HG03575 (cell line): Measurements from ENCODE around the gene FOXB2.
"Not testable (repeated sequence)": the region's sequence is repeated elsewhere in the genome, so short reads cannot be mapped to it uniquely, and the experiment has no call there.

Experiments
- ATAC-seq: cut with Tn5 transposase; IDR thresholded peaks from one replicate; pipeline ENCODE4 v1.9.1; 2021; ENCODE audit not compliant: unreplicated experiment, insufficient number of reproducible peaks, low FRiP score; ENCODE audit errors: extremely low read depth

FOXB2 gene

GRCh38 chr9:77019236-77019925 lies at the start of gene FOXB2:
Gene FOXB2 (plus strand): TSS chr9:77019655. CDS start chr9:77019655, 0 bp downstream.
- ATAC-seq: no peak

DNA sequence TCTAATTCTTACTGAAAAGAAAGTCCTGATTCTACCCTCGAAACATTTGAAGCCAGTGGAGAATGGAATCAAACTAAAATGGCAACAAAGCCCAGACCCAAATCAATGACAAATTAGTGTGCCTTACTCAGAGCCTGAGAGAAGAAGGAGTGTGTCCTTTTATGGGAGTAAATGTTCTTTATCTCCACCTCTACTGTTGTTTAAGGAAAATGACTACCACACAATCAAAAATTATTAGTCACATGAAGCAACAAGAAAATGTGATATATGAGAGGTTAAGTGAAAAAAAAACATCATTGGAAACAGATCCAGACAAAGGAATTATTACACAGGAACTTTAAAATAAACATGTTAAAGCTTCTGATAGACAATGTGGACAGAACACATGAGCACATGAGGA lies 49.7 kb upstream of the FOXB2 start:
- no peak for ATAC-seq

DNA sequence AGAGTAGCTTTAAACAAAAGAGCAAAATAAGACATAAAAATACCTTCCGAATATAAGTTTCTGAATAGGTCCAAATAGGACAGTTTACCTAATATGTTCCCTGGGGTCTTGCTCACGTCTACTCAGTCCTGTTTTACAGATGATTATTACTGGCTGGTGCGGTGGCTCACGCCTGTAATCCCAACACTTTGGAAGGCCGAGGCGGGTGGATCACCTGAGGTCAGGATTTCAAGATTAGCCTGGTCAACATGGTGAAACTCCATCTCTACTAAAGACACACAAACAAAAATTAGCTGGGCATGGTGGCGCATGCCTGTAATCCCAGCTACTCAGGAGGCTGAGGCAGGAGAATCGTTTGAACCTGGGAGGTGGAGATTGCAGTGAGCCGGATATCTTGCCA lies 40.6 kb upstream of the FOXB2 start:
- ATAC-seq: not testable (repeated sequence)

GRCh38 chr9:76980566-76980965 lies 38.9 kb upstream of the FOXB2 start:
- ATAC-seq: no peak

DNA sequence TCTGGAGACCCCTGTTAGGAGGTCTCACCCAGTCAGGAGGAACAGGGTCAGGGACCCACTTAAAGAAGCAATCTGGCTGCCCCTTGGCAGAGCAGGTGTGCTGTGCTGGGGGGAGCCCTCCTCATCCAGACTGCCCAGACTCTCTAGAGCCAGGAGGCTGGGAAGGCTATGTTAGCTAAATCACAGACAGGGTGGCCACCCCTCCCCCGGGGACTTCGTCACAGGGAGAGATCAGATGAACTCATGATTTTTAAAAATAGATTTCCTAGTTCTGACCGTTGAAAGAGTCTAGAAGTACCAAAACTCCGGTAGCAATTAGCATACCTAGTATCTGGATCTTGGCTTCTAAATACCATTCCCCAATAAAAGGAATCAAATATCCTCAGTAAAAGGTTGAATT lies 35.0 kb upstream of the FOXB2 start:
- no peak for ATAC-seq

- ATAC-seq: no peak
Measured at GRCh38 chr9:76985581-76985980, 33.9 kb upstream of the FOXB2 start.

DNA sequence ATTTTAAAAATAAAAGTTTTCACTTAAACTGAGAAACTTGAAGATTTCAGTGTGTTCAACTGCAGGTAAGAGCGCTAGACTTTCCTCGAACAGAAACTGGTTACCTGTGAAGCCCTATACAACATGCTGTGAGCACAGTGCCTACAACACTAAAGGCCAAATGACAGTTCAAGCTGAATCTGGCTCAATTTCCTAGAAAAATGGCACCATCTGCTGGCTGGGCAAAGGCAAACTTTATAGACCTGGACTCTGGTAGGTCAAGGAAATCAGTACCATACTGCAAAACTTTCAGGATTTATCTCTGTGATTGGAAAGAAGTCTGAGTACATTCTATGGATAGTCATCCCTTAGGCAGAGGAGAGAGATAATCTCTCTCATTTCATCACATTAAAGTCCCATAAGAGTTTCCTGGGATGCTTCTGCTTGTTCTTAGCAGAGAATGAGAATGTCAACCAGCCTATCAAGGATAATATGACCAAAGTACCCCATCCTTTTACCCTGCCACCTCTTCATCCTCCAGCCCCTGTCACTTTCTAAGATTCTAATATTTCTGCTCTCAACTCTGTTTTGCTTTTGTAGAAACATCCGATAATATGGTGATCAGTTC lies 31.8 kb upstream of the FOXB2 start:
- no peak for ATAC-seq

GRCh38 chr9:76988941-76989340 lies 30.5 kb upstream of the FOXB2 start:
- no peak for ATAC-seq

GRCh38 chr9:76989501-76989900 lies 30.0 kb upstream of the FOXB2 start:
- ATAC-seq: no peak

- ATAC-seq: no peak
Measured at GRCh38 chr9:76996700-76997099, 22.8 kb upstream of the FOXB2 start.

DNA sequence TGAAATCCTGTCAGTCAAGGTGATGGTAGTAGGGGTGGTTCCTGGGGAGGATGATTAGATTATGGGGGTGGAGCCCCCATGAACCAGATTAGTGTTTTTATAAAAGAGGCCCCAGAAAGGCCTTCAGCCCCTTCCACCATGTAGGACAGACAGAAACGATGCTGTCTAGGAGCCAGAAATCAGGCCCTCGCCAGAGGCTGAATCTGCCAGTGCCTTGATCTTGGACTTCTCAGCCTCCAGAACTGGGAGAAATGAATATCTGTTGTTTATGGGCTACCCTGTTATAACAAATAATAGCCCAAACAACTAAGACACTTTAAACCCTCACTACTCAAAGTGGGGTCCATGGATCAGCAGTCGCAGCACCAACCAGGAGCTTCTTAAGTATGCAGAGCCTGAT lies 20.2 kb upstream of the FOXB2 start:
- ATAC-seq: no peak

DNA sequence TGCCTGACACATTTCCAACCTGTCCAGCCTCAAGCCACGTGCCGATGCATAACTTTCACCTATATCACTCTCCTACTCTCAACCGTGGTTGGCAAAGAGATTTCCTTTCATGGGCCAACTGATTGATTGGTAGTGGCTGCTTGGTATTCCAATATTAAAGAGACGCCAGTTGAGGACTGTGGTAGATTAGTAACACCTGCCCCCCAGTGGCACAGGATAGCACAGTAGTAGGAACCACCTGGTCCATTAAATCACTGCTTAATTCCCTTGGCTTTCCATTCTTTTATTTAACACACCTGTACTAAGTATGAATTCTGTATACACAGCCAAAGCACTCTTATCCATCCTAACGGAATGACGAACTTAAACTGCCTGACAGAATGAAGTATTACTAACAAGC lies 19.1 kb upstream of the FOXB2 start:
- no peak for ATAC-seq

DNA sequence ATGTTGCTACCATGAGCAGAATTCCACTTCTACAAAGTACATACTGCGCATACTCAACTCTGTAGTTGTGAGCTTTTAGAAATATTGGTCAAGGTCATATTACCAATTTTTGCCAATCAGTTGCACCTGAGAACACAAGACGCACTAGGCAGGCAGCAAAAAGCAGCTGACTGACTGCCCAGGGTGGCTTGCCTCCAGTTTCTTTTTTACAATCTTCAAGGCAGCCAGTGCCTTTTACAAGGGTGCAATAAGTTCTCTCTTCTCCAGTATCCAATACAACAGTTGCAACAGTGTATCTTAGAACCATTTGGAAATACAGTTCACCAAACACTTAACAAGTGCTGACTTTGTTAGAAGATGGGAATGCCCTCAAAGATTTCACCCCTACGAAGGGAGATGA lies 16.1 kb upstream of the FOXB2 start:
- no peak for ATAC-seq

GRCh38 chr9:77005216-77005615 lies 14.2 kb upstream of the FOXB2 start:
- ATAC-seq: no peak

- no peak for ATAC-seq
Measured at GRCh38 chr9:77010527-77010926, 8.9 kb upstream of the FOXB2 start.

GRCh38 chr9:77011973-77012821 lies 7.3 kb upstream of the FOXB2 start:
- no peak for ATAC-seq

- ATAC-seq: no peak
Measured at GRCh38 chr9:77013206-77013931, 6.1 kb upstream of the FOXB2 start.

DNA sequence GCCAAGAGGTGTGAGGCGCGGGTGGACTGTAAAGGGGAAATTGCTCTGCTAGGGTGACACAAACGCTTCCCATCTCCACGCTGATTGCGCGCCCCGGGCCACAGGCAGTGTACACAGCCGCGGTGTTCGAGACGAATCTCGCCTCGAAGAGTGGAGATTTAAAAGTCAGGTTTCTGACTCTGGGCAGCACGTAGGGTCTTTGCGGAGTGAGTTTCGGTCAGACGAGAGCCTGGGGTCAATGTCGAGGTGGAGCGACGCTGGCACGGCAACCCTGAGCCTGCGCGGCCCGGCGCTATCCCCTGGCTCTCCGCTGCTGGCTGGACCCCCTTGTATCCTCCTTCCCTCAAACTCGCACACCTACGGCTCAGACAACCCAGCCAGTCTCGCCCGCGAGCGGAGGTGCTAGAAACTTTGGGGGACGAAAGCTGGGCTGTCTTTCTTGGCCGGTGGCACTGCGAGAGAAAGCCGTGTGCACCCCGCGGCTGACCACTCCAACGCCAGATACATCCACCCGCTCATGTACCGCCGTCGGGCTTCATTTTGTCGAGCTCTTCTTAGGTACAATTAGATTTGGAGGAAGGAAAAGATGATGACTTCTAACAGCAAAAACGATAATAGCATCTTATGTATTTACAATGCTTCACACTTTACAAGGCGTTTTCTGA lies 5.4 kb upstream of the FOXB2 start:
- no peak for ATAC-seq
